HepG2 (cell line): ENCODE measurements around the gene PIWIL4. TPM values are rescaled to one million over a fixed set of nuclear protein-coding genes. Genes with fewer than 3 reads are reported as not detected.

Source experiments
- ATAC-seq: fragments of 200-7000 bp; cut with Tn5 transposase; 3 replicates; pipeline ENCODE4 v1.9.1; 2020; ENCODE audit warnings: mild to moderate bottlenecking, moderate library complexity
- BruUV-seq: library from RNA; stranded (reverse); fragments of 400-500 nt; replicated peaks from 2 replicates; lab custom pipeline; 2021; lab: Mats Ljungman, UMichigan
- CTCF ChIA-PET: fragments of 300-600 bp; formaldehyde crosslinking; extraction: SDS; loops from one replicate; lab custom pipeline; 2021; ENCODE audit warnings: low total read pairs, inconsistent platforms, low intra/inter-chr PET ratio; lab: Yijun Ruan, JAX
- POLR2A ChIA-PET: fragments of 350-600 bp; sonication (Branson Sonifier 250); formaldehyde crosslinking; loops from one replicate; lab custom pipeline; 2020; ENCODE audit warnings: antibody characterized with exemption, inconsistent platforms; lab: Yijun Ruan, JAX
- DNase-seq: peaks from one replicate; pipeline ENCODE4 v3.0.0-alpha.2; 2015; ENCODE audit warnings: low spot score
- FAIRE-seq: peaks from 3 replicates; lab custom pipeline; 2011; peaks lifted over from hg19 to GRCh38; lab: Jason Lieb, UNC
- H2AFZ ChIP-seq: one replicate; pipeline ENCODE4 v1.6.1; 2011; ENCODE audit warnings: low read length, inconsistent platforms
- H3K27ac ChIP-seq: fragments of 300-600 bp; 3 replicates; pipeline ENCODE4 v1.8.0; 2011; ENCODE audit warnings: mixed run types, mild to moderate bottlenecking, mixed read lengths, low read length, inconsistent platforms; ENCODE audit not compliant: insufficient read depth; ENCODE audit errors: extremely low read length
- H3K27me3 ChIP-seq, 2 experiments: fragments of 200-600 bp in 1 of 2; 2 replicates in 1 of 2; 3 replicates in 1 of 2; pipeline versions ENCODE4 v1.6.0 to v1.8.0; 2011; ENCODE audit warnings: low read length in 2 of 2, mild to moderate bottlenecking in 2 of 2, moderate library complexity in 2 of 2, inconsistent platforms in 1 of 2; ENCODE audit not compliant: insufficient read depth in 2 of 2, control insufficient read depth in 1 of 2
- H3K36me3 ChIP-seq, 2 experiments: fragments of 200-600 bp in 1 of 2; replicated peaks in 1 of 2; 2 replicates in 1 of 2; 3 replicates in 1 of 2; pipeline versions ENCODE4 v1.5.1 to v1.8.0; 2011; ENCODE audit warnings: low read length in 2 of 2, inconsistent platforms in 1 of 2; ENCODE audit not compliant: insufficient read depth in 2 of 2, control insufficient read depth in 1 of 2
- H3K4me1 ChIP-seq: 2 replicates; pipeline ENCODE4 v1.5.1; 2012; ENCODE audit warnings: low read length, inconsistent platforms; ENCODE audit not compliant: insufficient read depth
- H3K4me2 ChIP-seq: 2 replicates; pipeline ENCODE4 v1.6.0; 2011; ENCODE audit warnings: low read depth, low read length, inconsistent platforms
- H3K4me3 ChIP-seq, 3 experiments: fragments of 200-600 bp in 1 of 3; sonication (generic), shearing (Covaris generic) in 1 of 3; replicated peaks in 1 of 3; 2 replicates each; pipeline ENCODE4 v1.5.1; 2011 to 2016; ENCODE audit warnings: low read length in 3 of 3, inconsistent platforms in 2 of 3, low read depth in 2 of 3, mild to moderate bottlenecking in 2 of 3, control low read depth in 1 of 3, mixed read lengths in 1 of 3; ENCODE audit not compliant: insufficient read depth in 1 of 3
- H3K79me2 ChIP-seq: one replicate; pipeline ENCODE4 v1.6.1; 2011; ENCODE audit warnings: low read length, inconsistent platforms; ENCODE audit not compliant: insufficient read depth
- H3K9ac ChIP-seq: 2 replicates; pipeline ENCODE4 v1.6.0; 2011; ENCODE audit warnings: mild to moderate bottlenecking, low read depth, low read length, inconsistent platforms; ENCODE audit not compliant: insufficient read depth
- H3K9me3 ChIP-seq: 2 replicates; pipeline ENCODE4 v1.5.1; 2012; ENCODE audit warnings: mild to moderate bottlenecking, low read length
- H4K20me1 ChIP-seq: 2 replicates; pipeline ENCODE4 v1.6.0; 2011; ENCODE audit warnings: inconsistent platforms, mild to moderate bottlenecking, low read length, moderate library complexity; ENCODE audit not compliant: insufficient read depth
- MAFK ChIP-seq, 2 experiments: IDR thresholded peaks in 1 of 2; conservative IDR thresholded peaks in 1 of 2; 2 replicates each; pipeline ENCODE4 v1.6.1; 2011; ENCODE audit warnings: improper control_type of control experiment in 2 of 2, low read length in 2 of 2
- NCOA5 ChIP-seq: sonication (generic); formaldehyde crosslinking; IDR thresholded peaks from 2 replicates; pipeline ENCODE4 v1.4.0; 2020; ENCODE audit warnings: missing genetic modification reagents
- NONO ChIP-seq, 2 experiments: fragments of 450-650 bp in 1 of 2; sonication (generic) in 1 of 2; formaldehyde crosslinking in 1 of 2; IDR thresholded peaks in 1 of 2; conservative IDR thresholded peaks in 1 of 2; 2 replicates each; pipeline versions ENCODE4 v1.6.1 to v1.8.0; 2017 to 2022; ENCODE audit warnings: mild to moderate bottlenecking in 1 of 2, missing genetic modification reagents in 1 of 2, moderate library complexity in 1 of 2
- TCF7 ChIP-seq: sonication (generic); IDR thresholded peaks from 2 replicates; pipeline ENCODE4 v1.6.1; 2016; ENCODE audit warnings: antibody characterized with exemption, low read depth
- ZBTB37 ChIP-seq: sonication (generic); formaldehyde crosslinking; IDR thresholded peaks from 2 replicates; pipeline ENCODE4 v1.4.0; 2020; ENCODE audit warnings: mild to moderate bottlenecking, missing genetic modification reagents
- ZNF841 ChIP-seq: sonication (generic); formaldehyde crosslinking; IDR thresholded peaks from 2 replicates; pipeline ENCODE4 v1.8.1; 2023; ENCODE audit warnings: missing genetic modification reagents, borderline replicate concordance
- ZSCAN20 ChIP-seq: sonication (generic); formaldehyde crosslinking; IDR thresholded peaks from 2 replicates; pipeline ENCODE4 v1.4.0; 2020; ENCODE audit warnings: missing genetic modification reagents, mild to moderate bottlenecking, borderline replicate concordance
- WGBS: methylation state at CpG from one replicate; pipeline ENCODE4 v1.1.6; 2017; ENCODE audit warnings: low lambda C conversion rate; 5-methylcytosine and 5-hydroxymethylcytosine counted together
- in situ Hi-C: cut with HindIII; loops from 2 replicates; pipeline ENCODE4 v1.10.0; 2017; ENCODE audit warnings: low pct_unique_long_range_greater_than_20kb; ENCODE audit not compliant: extremely low pct_ligation_motif_present
- intact Hi-C: fragments of 100-400 bp; cut with micrococcal nuclease; formaldehyde crosslinking; loops from one replicate; pipeline ENCODE4 v1.10.0; 2022; ENCODE audit not compliant: unreplicated experiment
- polyA plus RNA-seq, 8 experiments: library from polyadenylated mRNA; depleted of rRNA in 3 of 8; stranded (reverse) in 7 of 8; unstranded in 1 of 8; fragments of >200 nt; fragmentation: Illumina TruSeq in 4 of 8; extraction: Trizol in 4 of 8; gene quantifications; 2 replicates each; pipeline versions ENCODE4 v1.2.1 to v1.2.3, GENCODE V29; 2011 to 2016; ENCODE audit warnings: low read depth in 4 of 8, missing spikeins in 1 of 8, mixed read lengths in 1 of 8; ENCODE audit not compliant: insufficient read depth in 1 of 8
- total RNA-seq, 5 experiments: library from RNA; depleted of rRNA; stranded (reverse); fragments of >200 nt; fragmentation: Illumina TruSeq; extraction: Trizol; gene quantifications; 2 replicates each; pipeline ENCODE4 v1.2.3, GENCODE V29; 2016; ENCODE audit warnings: low read depth in 1 of 5

Gene PIWIL4
- total and polyA plus RNA-seq, 2 of the 13 experiments (the other 11 are each of a cell fraction or from before 2014, with no cell fraction given): 0.08 TPM; not detected in 1

GRCh38 chr11:94636388-94636949, 69.3 kb downstream of the PIWIL4 start:
- Histone ChIP-seq H4K20me1 (no peaks in the 10 kb centered on the region), H3K79me2 (no peaks in the 10 kb centered on the region), H3K4me3 (no peak overlapping the region), H3K27ac (no peak overlapping the region), H3K9me3 (no peaks in the 10 kb centered on the region), H3K9ac (no peak overlapping the region), H3K4me1 (no peaks in the 10 kb centered on the region), H3K4me2 (no peak overlapping the region), H3K36me3 (no peaks in the 10 kb centered on the region), H2AFZ (no peak overlapping the region), H3K27me3 (no peaks in the 10 kb centered on the region)
- in situ Hi-C loops (loop anchor here (25.0 kb wide), 1 partner anchor 1126 kb away; no protein-coding TSS in a partner anchor), intact Hi-C loops (no loop called here)
- 0% methylated on average over 2 of the region's 2 CpGs for WGBS
- ChIA-PET CTCF (no interaction called here), POLR2A (no interaction called here)
- DNase-seq (no peak), FAIRE-seq (no peak), ATAC-seq (no peak)
- peak in 1 of 2 experiments; percentile 55; a peak in 2 of 4 replicates for TF ChIP-seq MAFK (conservative IDR thresholded peaks at IDR 0.05 in 1 of 2, IDR thresholded peaks at IDR 0.05 in 1 of 2; ENCODE audit: low read length in 2 of 2)
- TF ChIP-seq TCF7: no peak
- no TSS peak for BruUV-seq

- H3K36me3 ChIP-seq: no peaks in the 10 kb centered on the region
- no peaks in the 10 kb centered on the region for H3K27me3 ChIP-seq
- ATAC-seq (no peak), DNase-seq (no peak), FAIRE-seq (no peak)
- ChIA-PET POLR2A (no interaction called here), CTCF (no interaction called here)
- TF ChIP-seq ZSCAN20 (CRISPR knock-in tag): no peak
- TF ChIP-seq MAFK (conservative IDR thresholded peaks at IDR 0.05 in 1 of 2, IDR thresholded peaks at IDR 0.05 in 1 of 2; ENCODE audit: low read length in 2 of 2): no peak
- TF ChIP-seq ZBTB37: no peak
- no peak for TF ChIP-seq NCOA5 (CRISPR knock-in tag)
- no peak for TF ChIP-seq ZNF841 (CRISPR knock-in tag)
- TF ChIP-seq NONO (IDR thresholded peaks at IDR 0.05): no peak
- no peak for TF ChIP-seq NONO (CRISPR knock-in tag; conservative IDR thresholded peaks at IDR 0.05)
- H3K4me3 ChIP-seq: no peak overlapping the region
- in situ Hi-C loops: loop anchor here (25.0 kb wide), 1 partner anchor 1124 kb away; no protein-coding TSS in a partner anchor
- no peak overlapping the region for H3K27ac ChIP-seq
- no peaks in the 10 kb centered on the region for H4K20me1 ChIP-seq
- no peak overlapping the region for H3K9ac ChIP-seq
- no peaks in the 10 kb centered on the region for H3K4me1 ChIP-seq
- no TSS peak for BruUV-seq
- H3K4me2 ChIP-seq: no peak overlapping the region
- intact Hi-C loops: no loop called here
- no peaks in the 10 kb centered on the region for H3K79me2 ChIP-seq
- H3K9me3 ChIP-seq: no peaks in the 10 kb centered on the region
- 22% methylated on average over 4 of the region's 4 CpGs for WGBS
- H2AFZ ChIP-seq: no peak overlapping the region
Observed at GRCh38 chr11:94638301-94638901, 71.2 kb downstream of the PIWIL4 start.
